ENCODE measurements around the gene VSTM4. TPM values are rescaled to one million over a fixed set of nuclear protein-coding genes. Genes with fewer than 3 reads are reported as not detected.

Gene VSTM4
- total RNA-seq, 1 experiment from 2014 or later, result 0.07 TPM

GRCh38 chr10:48993627-48994026 lies 121.7 kb downstream of the VSTM4 start:
- POLR2A ChIA-PET, result no interaction called here

More at GRCh38 chr10:48993627-48994026, 121.7 kb downstream of the VSTM4 start:
- Histone ChIP-seq H2AFZ (ENCODE audit: low read depth, low read length, poor library complexity, severe bottlenecking) (no peak overlapping the region), H3K79me2 (ENCODE audit: insufficient read depth, low read length) (no peaks in the 10 kb centered on the region), H3K9me3 (ENCODE audit: control insufficient read depth in 1 of 2, insufficient read depth in 1 of 2, low read depth in 1 of 2, low read length in 2 of 2) (no peaks in the 10 kb centered on the region), H3K4me1 (ENCODE audit: control insufficient read depth in 1 of 2, insufficient read depth in 2 of 2, low read length in 2 of 2) (no peaks in the 10 kb centered on the region), H3K4me3 (replicated peaks in 1 of 2; ENCODE audit: low read depth in 1 of 2, low read length in 2 of 2) (no peak overlapping the region), H3K9me2 (ENCODE audit: insufficient read depth) (no peaks in the 10 kb centered on the region), H3K27me3 (ENCODE audit: insufficient read depth, low read length) (peaks cover 7% of the 10 kb centered on the region; the same call in 1 of the 2 replicates), H3K4me2 (ENCODE audit: low read length) (no peak overlapping the region), H3K27ac (ENCODE audit: low read depth, low read length) (no peak overlapping the region), H4K20me1 (ENCODE audit: insufficient read depth) (no peaks in the 10 kb centered on the region), H3K9ac (ENCODE audit: low read length) (no peak overlapping the region), H3K36me3 (ENCODE audit: control insufficient read depth in 1 of 2, insufficient read depth in 2 of 2, low read length in 2 of 2) (no peaks in the 10 kb centered on the region)
- no TSS peak for BruUV-seq (replicated peaks)
- DNase-seq (ENCODE audit: low read depth, low spot score) (no peak), ATAC-seq (no peak)
- TF ChIP-seq ZFX (IDR thresholded peaks at IDR 0.05) (no peak), REST (IDR thresholded peaks at IDR 0.05; ENCODE audit: low read depth) (no peak), EZH2 (IDR thresholded peaks at IDR 0.05) (no peak), YY1 (IDR thresholded peaks at IDR 0.05; ENCODE audit: extremely low read depth, insufficient replicate concordance, low read depth, low read length) (no peak), POLR2A (IDR thresholded peaks at IDR 0.05; ENCODE audit: borderline replicate concordance, extremely low read depth, insufficient read depth, insufficient read length) (no peak), ZNF274 (IDR thresholded peaks at IDR 0.05; ENCODE audit: low read depth, low read length) (no peak), CTCF (IDR thresholded peaks at IDR 0.05 in 2 of 3, conservative IDR thresholded peaks at IDR 0.05 in 1 of 3; ENCODE audit: borderline replicate concordance in 1 of 3, insufficient read depth in 1 of 3, low read depth in 2 of 3, low read length in 2 of 3) (no peak), ELF1 (IDR thresholded peaks at IDR 0.05; ENCODE audit: borderline replicate concordance, low read depth) (no peak), ZBTB33 (IDR thresholded peaks at IDR 0.05; ENCODE audit: extremely low read depth, insufficient replicate concordance, low read length) (no peak), CBX3 (IDR thresholded peaks at IDR 0.05; ENCODE audit: low read depth) (no peak)
- intact Hi-C loops (cut with micrococcal nuclease), result no loop called here
- ChIA-PET CTCF (no interaction called here), RAD21 (ENCODE audit: low non-redundant PET in 1 of 2, low total read pairs in 2 of 2, uncharacterized antibody in 2 of 2, unreplicated experiment in 2 of 2) (no interaction called here)
